ENCODE results near the gene TCF7L2. TPM values are rescaled to one million over a fixed set of nuclear protein-coding genes. Genes with fewer than 3 reads are reported as not detected.

Gene TCF7L2
- total RNA-seq, 2 experiments from 2014 or later, result 1.3 to 8.5 TPM

DNA sequence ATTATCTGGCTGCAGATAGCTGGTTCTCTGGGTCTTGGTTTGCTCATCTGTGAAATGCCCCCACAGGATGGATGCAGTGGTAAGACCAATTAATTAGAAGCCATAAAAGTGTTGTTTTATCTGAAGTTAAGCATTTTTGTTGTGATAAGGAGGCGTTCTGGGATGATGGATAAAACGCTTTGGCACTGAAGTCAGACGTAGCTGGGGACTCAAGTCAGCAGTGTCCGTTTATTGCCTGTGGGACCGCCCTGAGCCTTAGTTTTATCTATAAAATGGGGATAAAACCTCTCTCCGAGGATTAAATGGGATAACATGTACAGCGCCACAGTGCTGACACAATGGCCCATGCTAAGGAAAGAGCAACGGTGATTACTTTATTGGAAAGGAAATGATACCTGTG lies 34.7 kb downstream of the TCF7L2 start:
- intact Hi-C loops (cut with micrococcal nuclease; ENCODE audit: unreplicated experiment), result no loop called here
- no peak overlapping the region for H3K4me2 ChIP-seq (ENCODE audit: low read length)
- no peaks in the 10 kb centered on the region for H3K9me3 ChIP-seq (ENCODE audit: low read length)
- H3K36me3 ChIP-seq (ENCODE audit: insufficient read depth, low read length), result no peaks in the 10 kb centered on the region
- H3K4me3 ChIP-seq (ENCODE audit: low read depth, low read length, poor library complexity, severe bottlenecking), result no peak overlapping the region
- DNase-seq (ENCODE audit: low spot score), result no peak
- H3K4me1 ChIP-seq (ENCODE audit: insufficient read depth, low read length, poor library complexity, severe bottlenecking), result peaks cover 28% of the 10 kb centered on the region
- BruUV-seq (replicated peaks), result no TSS peak
- no peak overlapping the region for H2AFZ ChIP-seq (ENCODE audit: low read length)
- H3K9me2 ChIP-seq (ENCODE audit: insufficient read depth, low read length), result no peaks in the 10 kb centered on the region
- ChIA-PET POLR2A (interaction anchor here (0.7 kb wide), 1 partner anchor 436 kb away, joined by 3 read pairs; no protein-coding TSS in a partner anchor), CTCF (ENCODE audit: unreplicated experiment) (no interaction called here)
- no peak overlapping the region for H3K27ac ChIP-seq (ENCODE audit: low read depth, low read length, poor library complexity, severe bottlenecking)
- TF ChIP-seq CTCF (conservative IDR thresholded peaks at IDR 0.05; ENCODE audit: low read length) (no peak), EZH2phosphoT487 (IDR thresholded peaks at IDR 0.05; ENCODE audit: borderline replicate concordance, low read depth, low read length) (no peak)
- no peaks in the 10 kb centered on the region for H3K79me2 ChIP-seq (ENCODE audit: insufficient read depth, low read depth, low read length)
- H4K20me1 ChIP-seq (ENCODE audit: insufficient read depth, low read length), result peaks cover 7% of the 10 kb centered on the region

DNA sequence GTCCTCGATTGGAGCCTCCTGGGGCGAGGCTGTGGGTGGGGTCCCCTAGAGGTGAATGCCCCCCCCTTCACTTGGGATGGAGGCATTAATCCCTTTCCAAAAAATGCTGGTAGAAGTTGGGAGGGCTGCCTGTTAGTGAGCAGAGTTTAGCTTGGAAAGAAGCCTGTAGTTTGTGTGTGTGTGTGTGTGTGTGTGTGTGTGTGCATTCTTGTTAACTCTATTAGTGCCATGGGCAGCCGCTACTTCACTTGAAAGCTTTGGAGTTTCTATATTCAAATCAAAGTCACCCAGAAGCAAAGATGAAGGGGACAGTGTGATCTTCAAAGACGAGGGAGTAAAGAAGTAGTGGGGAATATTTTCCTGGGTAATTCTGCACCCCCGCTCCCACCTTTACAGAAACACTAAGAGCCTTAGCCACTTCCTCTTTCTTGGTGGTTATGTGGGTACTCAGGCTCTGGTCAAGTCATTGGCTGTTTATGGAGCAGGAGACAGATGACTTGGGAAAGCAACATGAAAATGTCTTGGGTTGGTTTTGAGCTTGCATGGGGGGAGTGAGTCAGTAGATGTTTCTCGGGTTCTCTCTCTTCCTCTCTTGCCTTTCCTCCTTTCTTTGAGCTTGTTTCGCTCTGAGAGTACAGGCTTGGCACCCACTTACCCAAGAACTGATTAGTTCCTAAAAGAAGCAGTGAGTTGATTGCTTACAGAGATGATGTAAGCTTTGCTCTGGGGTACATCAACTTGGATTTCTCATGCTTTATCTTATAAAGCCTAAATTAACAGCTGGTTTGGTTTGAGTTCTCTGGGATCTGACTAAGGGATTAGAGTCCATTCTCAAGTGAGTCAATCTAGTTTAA lies 35.9 kb downstream of the TCF7L2 start:
- ChIA-PET CTCF (ENCODE audit: unreplicated experiment) (interaction anchor here (0.6 kb wide), 1 partner anchor 72 kb away, joined by 8 read pairs; no protein-coding TSS in a partner anchor), POLR2A (interaction anchor here (1.0 kb wide), 1 partner anchor 10 kb away, joined by 3 read pairs; no protein-coding TSS in a partner anchor)
- Histone ChIP-seq H3K4me3 (ENCODE audit: low read depth, low read length, poor library complexity, severe bottlenecking) (no peak overlapping the region), H3K36me3 (ENCODE audit: insufficient read depth, low read length) (no peaks in the 10 kb centered on the region), H2AFZ (ENCODE audit: low read length) (no peak overlapping the region), H3K79me2 (ENCODE audit: insufficient read depth, low read depth, low read length) (no peaks in the 10 kb centered on the region), H3K9me2 (ENCODE audit: insufficient read depth, low read length) (no peaks in the 10 kb centered on the region), H3K4me1 (ENCODE audit: insufficient read depth, low read length, poor library complexity, severe bottlenecking) (peaks cover 25% of the 10 kb centered on the region), H3K4me2 (ENCODE audit: low read length) (no peak overlapping the region; the same call in 1 of the 2 replicates), H4K20me1 (ENCODE audit: insufficient read depth, low read length) (peaks cover 7% of the 10 kb centered on the region), H3K27ac (ENCODE audit: low read depth, low read length, poor library complexity, severe bottlenecking) (no peak overlapping the region), H3K9me3 (ENCODE audit: low read length) (no peaks in the 10 kb centered on the region)
- peak; percentile 2 for DNase-seq (ENCODE audit: low spot score)
- BruUV-seq (replicated peaks), result no TSS peak
- no peak for TF ChIP-seq EZH2phosphoT487 (IDR thresholded peaks at IDR 0.05; ENCODE audit: borderline replicate concordance, low read depth, low read length)
- no peak for TF ChIP-seq CTCF (conservative IDR thresholded peaks at IDR 0.05; ENCODE audit: low read length)
- intact Hi-C loops (cut with micrococcal nuclease; ENCODE audit: unreplicated experiment), result no loop called here
